AG10803 (cell line): Measurements from ENCODE around the gene EYA3.

Experiments used
- DNase-seq: peaks from one replicate; pipeline ENCODE4 v3.0.0; 2010; ENCODE audit warnings: low read depth
- H3K4me3 ChIP-seq: 2 replicates; pipeline ENCODE4 v1.5.1; 2011; ENCODE audit warnings: mild to moderate bottlenecking, low read length, control low read depth
- TF ChIP-seq, protein P1 (sequence below): conservative IDR thresholded peaks from 2 replicates; pipeline ENCODE4 v1.5.1; 2011; ENCODE audit warnings: mild to moderate bottlenecking, low read length, control low read depth, inconsistent platforms

EYA3 gene

GRCh38 chr1:27959792-27960603, 128.4 kb downstream of the EYA3 start, which contains the start of gene XKR8:
TSS of gene XKR8 (plus strand) at chr1:27959973. CDS start at chr1:27960070, 97 bp downstream.
- peak; percentile 64 for DNase-seq
- TF ChIP-seq, protein P1, sequence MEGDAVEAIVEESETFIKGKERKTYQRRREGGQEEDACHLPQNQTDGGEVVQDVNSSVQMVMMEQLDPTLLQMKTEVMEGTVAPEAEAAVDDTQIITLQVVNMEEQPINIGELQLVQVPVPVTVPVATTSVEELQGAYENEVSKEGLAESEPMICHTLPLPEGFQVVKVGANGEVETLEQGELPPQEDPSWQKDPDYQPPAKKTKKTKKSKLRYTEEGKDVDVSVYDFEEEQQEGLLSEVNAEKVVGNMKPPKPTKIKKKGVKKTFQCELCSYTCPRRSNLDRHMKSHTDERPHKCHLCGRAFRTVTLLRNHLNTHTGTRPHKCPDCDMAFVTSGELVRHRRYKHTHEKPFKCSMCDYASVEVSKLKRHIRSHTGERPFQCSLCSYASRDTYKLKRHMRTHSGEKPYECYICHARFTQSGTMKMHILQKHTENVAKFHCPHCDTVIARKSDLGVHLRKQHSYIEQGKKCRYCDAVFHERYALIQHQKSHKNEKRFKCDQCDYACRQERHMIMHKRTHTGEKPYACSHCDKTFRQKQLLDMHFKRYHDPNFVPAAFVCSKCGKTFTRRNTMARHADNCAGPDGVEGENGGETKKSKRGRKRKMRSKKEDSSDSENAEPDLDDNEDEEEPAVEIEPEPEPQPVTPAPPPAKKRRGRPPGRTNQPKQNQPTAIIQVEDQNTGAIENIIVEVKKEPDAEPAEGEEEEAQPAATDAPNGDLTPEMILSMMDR = peak; percentile 21
- peak within 1 kb of the TSS; percentile 82 for H3K4me3 ChIP-seq

DNA sequence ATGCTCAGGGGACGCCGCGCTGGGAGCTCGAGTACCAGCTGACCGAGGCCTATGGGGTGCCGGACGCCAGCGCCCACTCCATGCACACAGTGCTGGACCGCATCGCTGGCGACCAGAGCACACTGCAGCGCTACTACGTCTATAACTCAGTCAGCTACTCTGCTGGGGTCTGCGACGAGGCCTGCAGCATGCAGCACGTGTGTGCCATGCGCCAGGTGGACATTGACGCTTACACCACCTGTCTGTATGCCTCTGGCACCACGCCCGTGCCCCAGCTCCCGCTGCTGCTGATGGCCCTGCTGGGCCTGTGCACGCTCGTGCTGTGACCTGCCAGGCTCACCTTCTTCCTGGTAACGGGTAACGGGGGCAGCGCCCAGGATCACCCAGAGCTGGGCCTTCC, 129.9 kb downstream of the EYA3 start:
- no peak overlapping the region for H3K4me3 ChIP-seq
- TF ChIP-seq, protein P1 = no peak
- no peak for DNase-seq

DNA sequence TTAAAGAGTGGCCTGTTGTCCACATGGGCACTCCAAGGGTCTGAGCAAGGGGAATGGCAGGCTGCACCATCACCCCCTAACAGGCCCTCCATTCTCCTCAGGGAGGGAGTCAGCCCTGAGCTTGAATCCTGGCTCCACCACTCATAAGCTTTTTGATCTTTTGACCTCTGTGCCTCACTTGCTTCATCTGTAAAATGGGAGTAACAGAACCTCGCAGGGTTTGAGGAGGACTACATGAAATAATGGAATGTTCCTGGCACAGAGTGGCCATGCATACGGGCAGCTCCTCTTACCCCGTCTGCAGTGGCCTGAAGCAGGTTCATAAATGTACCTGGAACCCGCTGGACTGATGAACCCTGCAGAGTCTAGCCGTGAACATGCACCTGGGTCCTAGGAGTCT, 130.8 kb downstream of the EYA3 start:
- TF ChIP-seq, protein P1 = no peak
- no peak for DNase-seq
- H3K4me3 ChIP-seq = no peak overlapping the region

DNA sequence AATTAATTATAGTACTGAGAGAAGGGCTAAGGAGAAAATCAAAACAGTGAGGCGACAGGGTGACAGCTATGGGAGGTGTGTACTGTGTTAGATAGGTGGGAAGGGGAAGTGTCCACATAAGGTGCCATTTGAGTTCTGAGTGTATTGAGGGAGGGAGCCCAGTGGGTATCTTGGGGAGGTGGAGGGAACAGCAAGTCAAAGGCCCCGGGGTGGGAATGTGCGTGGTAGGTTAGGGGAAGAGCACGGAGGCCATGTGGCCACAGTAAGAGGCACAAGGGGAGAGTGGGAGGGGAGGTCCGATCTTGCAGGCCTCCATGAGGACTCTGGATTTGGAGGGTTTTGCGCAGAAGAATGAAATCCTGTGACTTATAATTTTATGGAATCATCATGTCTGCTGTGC, 131.6 kb downstream of the EYA3 start:
- TF ChIP-seq, protein P1 = no peak
- H3K4me3 ChIP-seq = no peak overlapping the region
- no peak for DNase-seq

- no peak overlapping the region for H3K4me3 ChIP-seq
- DNase-seq = no peak
- TF ChIP-seq, protein P1 = no peak
Measured at GRCh38 chr1:27955076-27955475, 133.3 kb downstream of the EYA3 start.

DNA sequence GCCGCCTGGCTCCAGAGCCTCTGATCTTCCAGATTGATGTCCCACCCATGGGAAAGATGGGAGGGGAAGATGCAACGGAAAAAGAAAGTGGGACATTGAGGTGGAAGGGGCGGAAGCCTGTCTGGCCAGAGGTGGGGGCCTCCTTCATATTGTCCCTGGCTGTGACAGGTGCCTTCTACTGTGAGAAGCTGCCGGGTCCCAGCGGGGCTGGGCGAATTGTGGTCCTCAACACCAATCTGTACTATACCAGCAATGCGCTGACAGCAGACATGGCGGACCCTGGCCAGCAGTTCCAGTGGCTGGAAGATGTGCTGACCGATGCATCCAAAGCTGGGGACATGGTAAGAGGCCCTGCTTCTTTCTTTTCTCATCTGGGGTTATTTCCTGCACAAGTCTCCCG, 134.2 kb downstream of the EYA3 start:
- TF ChIP-seq, protein P1 = no peak
- DNase-seq = no peak

DNA sequence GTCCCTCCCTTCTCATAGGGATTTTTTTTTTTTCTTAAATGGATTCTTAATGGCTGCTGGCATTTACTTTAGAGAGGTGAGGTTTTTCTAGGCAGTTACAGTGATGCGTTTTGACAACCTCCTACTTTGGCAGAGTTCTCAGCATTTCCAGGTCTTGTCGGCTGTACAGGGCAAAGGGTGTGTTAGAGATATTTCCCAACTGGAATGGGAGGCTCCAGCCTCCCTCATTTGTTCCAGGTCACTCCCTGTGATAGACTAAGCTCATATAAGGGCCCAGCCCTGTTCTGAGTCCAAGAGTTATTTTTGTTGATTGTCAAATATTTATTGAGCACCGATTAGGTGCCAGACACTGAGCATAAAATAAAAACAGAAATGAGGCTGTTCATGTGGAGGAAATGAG, 136.3 kb downstream of the EYA3 start:
- TF ChIP-seq, protein P1 = no peak
- no peak overlapping the region for H3K4me3 ChIP-seq
- no peak for DNase-seq

More for the DNA sequence above, 134.2 kb downstream of the EYA3 start:
- no peak overlapping the region for H3K4me3 ChIP-seq
